Spleen (tissue), 7 donors: ENCODE measurements around the gene FAM228B.

Experiments
- POLR2A ChIP-seq, 3 donors: fragments of 450-650 bp; IDR thresholded peaks; one replicate each; pipeline ENCODE4 v1.5.1; 2017; ENCODE audit warnings: antibody characterized with exemption in 3 of 3, mild to moderate bottlenecking in 1 of 3
- POLR2AphosphoS5 ChIP-seq, 3 donors: sonication (generic); formaldehyde crosslinking; IDR thresholded peaks; one replicate each; pipeline ENCODE4 v1.5.1; 2017; ENCODE audit warnings: antibody characterized with exemption in 3 of 3
- TF ChIP-seq, protein P1 (sequence below), 11 experiments: fragments of 200-600 bp in 7 of 11; fragments of 450-650 bp in 4 of 11; sonication (generic) in 4 of 11; IDR thresholded peaks in 8 of 11; conservative IDR thresholded peaks in 3 of 11; 1 replicate in 7 of 11; 2 replicates in 4 of 11; pipeline versions ENCODE4 v1.4.0 to v1.8.0; 2016 to 2021; ENCODE audit warnings: antibody characterized with exemption in 11 of 11, inconsistent platforms in 4 of 11, mild to moderate bottlenecking in 1 of 11
- donor health status: DM: no; HTN: no; CAD: no; lungs with moderate emphysema.
- donor health status: DM: no; HTN: no; CAD: no.
- donor health status: DM: no; HTN: no; CAD: no.

GRCh38 chr2:24169023-24169422 is 45.8 kb downstream of the FAM228B start:
- TF ChIP-seq, protein P1, sequence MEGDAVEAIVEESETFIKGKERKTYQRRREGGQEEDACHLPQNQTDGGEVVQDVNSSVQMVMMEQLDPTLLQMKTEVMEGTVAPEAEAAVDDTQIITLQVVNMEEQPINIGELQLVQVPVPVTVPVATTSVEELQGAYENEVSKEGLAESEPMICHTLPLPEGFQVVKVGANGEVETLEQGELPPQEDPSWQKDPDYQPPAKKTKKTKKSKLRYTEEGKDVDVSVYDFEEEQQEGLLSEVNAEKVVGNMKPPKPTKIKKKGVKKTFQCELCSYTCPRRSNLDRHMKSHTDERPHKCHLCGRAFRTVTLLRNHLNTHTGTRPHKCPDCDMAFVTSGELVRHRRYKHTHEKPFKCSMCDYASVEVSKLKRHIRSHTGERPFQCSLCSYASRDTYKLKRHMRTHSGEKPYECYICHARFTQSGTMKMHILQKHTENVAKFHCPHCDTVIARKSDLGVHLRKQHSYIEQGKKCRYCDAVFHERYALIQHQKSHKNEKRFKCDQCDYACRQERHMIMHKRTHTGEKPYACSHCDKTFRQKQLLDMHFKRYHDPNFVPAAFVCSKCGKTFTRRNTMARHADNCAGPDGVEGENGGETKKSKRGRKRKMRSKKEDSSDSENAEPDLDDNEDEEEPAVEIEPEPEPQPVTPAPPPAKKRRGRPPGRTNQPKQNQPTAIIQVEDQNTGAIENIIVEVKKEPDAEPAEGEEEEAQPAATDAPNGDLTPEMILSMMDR (IDR thresholded peaks at IDR 0.05 in 8 of 11, conservative IDR thresholded peaks at IDR 0.05 in 3 of 11), result no peak
- TF ChIP-seq POLR2A (IDR thresholded peaks at IDR 0.05) (no peak), POLR2AphosphoS5 (IDR thresholded peaks at IDR 0.05) (no peak)
